Trophoblast cell (in vitro differentiated cells and primary cell): ENCODE data around the gene METTL17.
"Not testable (repeated sequence)": the region's sequence is repeated elsewhere in the genome, so short reads cannot be mapped to it uniquely, and the experiment has no call there.

Source experiments
- DNase-seq, 2 donors: peaks; one replicate each; pipeline ENCODE4 v3.0.0-alpha.2; 2016
- H2AFZ ChIP-seq: 2 replicates; pipeline ENCODE4 v1.6.1; 2013; ENCODE audit warnings: low read length, moderate library complexity, mild to moderate bottlenecking; ENCODE audit not compliant: insufficient read depth, poor library complexity
- H2AK5ac ChIP-seq: 2 replicates; pipeline ENCODE4 v1.6.1; 2013; ENCODE audit warnings: mild to moderate bottlenecking, low read length
- H2BK120ac ChIP-seq: 2 replicates; pipeline ENCODE4 v1.6.1; 2013; ENCODE audit warnings: low read length, mild to moderate bottlenecking, moderate library complexity; ENCODE audit not compliant: insufficient read depth, poor library complexity
- H2BK12ac ChIP-seq: 2 replicates; pipeline ENCODE4 v1.6.1; 2013; ENCODE audit warnings: mild to moderate bottlenecking, low read length, moderate library complexity
- H2BK5ac ChIP-seq: 2 replicates; pipeline ENCODE4 v1.6.1; 2013; ENCODE audit warnings: low read length, low read depth, moderate library complexity, mild to moderate bottlenecking; ENCODE audit not compliant: poor library complexity
- H3K14ac ChIP-seq: 2 replicates; pipeline ENCODE4 v1.6.1; 2013; ENCODE audit warnings: mild to moderate bottlenecking, low read length
- H3K18ac ChIP-seq: 2 replicates; pipeline ENCODE4 v1.6.1; 2013; ENCODE audit warnings: mild to moderate bottlenecking, low read length
- H3K23ac ChIP-seq: 2 replicates; pipeline ENCODE4 v1.6.1; 2013; ENCODE audit warnings: low read length
- H3K27ac ChIP-seq: 2 replicates; pipeline ENCODE4 v1.5.1; 2013; ENCODE audit warnings: low read depth, mild to moderate bottlenecking, inconsistent platforms, low read length, moderate library complexity
- H3K27me3 ChIP-seq: 2 replicates; pipeline ENCODE4 v1.6.1; 2013; ENCODE audit warnings: inconsistent platforms, mild to moderate bottlenecking, low read length, moderate library complexity; ENCODE audit not compliant: insufficient read depth
- H3K36me3 ChIP-seq, 2 experiments: 1 replicate in 1 of 2; 2 replicates in 1 of 2; pipeline ENCODE4 v1.6.1; 2013; ENCODE audit warnings: low read length in 2 of 2, mild to moderate bottlenecking in 2 of 2, moderate library complexity in 1 of 2; ENCODE audit not compliant: insufficient read depth in 2 of 2, control insufficient read depth in 1 of 2
- H3K4ac ChIP-seq: 2 replicates; pipeline ENCODE4 v1.6.1; 2013; ENCODE audit warnings: low read depth, mild to moderate bottlenecking, low read length, moderate library complexity
- H3K4me1 ChIP-seq, 2 experiments: 1 replicate in 1 of 2; 2 replicates in 1 of 2; pipeline ENCODE4 v1.6.1; 2013; ENCODE audit warnings: low read length in 2 of 2, mild to moderate bottlenecking in 2 of 2, moderate library complexity in 1 of 2; ENCODE audit not compliant: insufficient read depth in 2 of 2, control insufficient read depth in 1 of 2
- H3K4me2 ChIP-seq: 2 replicates; pipeline ENCODE4 v1.6.1; 2013; ENCODE audit warnings: inconsistent platforms, mild to moderate bottlenecking, low read length, moderate library complexity
- H3K4me3 ChIP-seq: 2 replicates; pipeline ENCODE4 v1.5.1; 2013; ENCODE audit warnings: mild to moderate bottlenecking, low read depth, low read length, inconsistent platforms
- H3K79me1 ChIP-seq: one replicate; pipeline ENCODE4 v1.6.1; 2013; ENCODE audit warnings: low read length
- H3K79me2 ChIP-seq: 2 replicates; pipeline ENCODE4 v1.6.1; 2013; ENCODE audit warnings: low read length, mild to moderate bottlenecking; ENCODE audit not compliant: control insufficient read depth, insufficient read depth, poor library complexity
- H3K9ac ChIP-seq: 2 replicates; pipeline ENCODE4 v1.6.1; 2013; ENCODE audit warnings: mild to moderate bottlenecking, low read length
- H3K9me3 ChIP-seq: 2 replicates; pipeline ENCODE4 v1.6.1; 2013; ENCODE audit warnings: low read depth, mild to moderate bottlenecking, control low read depth, inconsistent platforms, low read length; ENCODE audit not compliant: insufficient read depth
- H4K12ac ChIP-seq: 2 replicates; pipeline ENCODE4 v1.6.1; 2013; ENCODE audit warnings: low read depth, mild to moderate bottlenecking, low read length, moderate library complexity
- H4K8ac ChIP-seq: 2 replicates; pipeline ENCODE4 v1.6.1; 2013; ENCODE audit warnings: low read depth, mild to moderate bottlenecking, low read length, moderate library complexity
- H4K91ac ChIP-seq: one replicate; pipeline ENCODE4 v1.6.1; 2013; ENCODE audit warnings: low read depth, mild to moderate bottlenecking, low read length, moderate library complexity
- WGBS: extraction: QIAGEN DNeasy Blood & Tissue Kit; methylation state at CpG from one replicate; pipeline ENCODE4 v1.1.7; 2013; ENCODE audit warnings: missing lambda C conversion rate; ENCODE audit not compliant: insufficient read length, insufficient coverage; ENCODE audit errors: extremely low coverage; 5-methylcytosine and 5-hydroxymethylcytosine counted together

Gene METTL17

GRCh38 chr14:20985650-20986049 lies 4.1 kb upstream of the METTL17 start:
- H3K9me3 ChIP-seq, H3K14ac ChIP-seq, H4K8ac ChIP-seq, H2BK12ac ChIP-seq, H3K4ac ChIP-seq, H3K9ac ChIP-seq, H4K12ac ChIP-seq, H3K4me2 ChIP-seq, H3K27ac ChIP-seq, H3K36me3 ChIP-seq, H2AFZ ChIP-seq, H2AK5ac ChIP-seq, H3K18ac ChIP-seq, H4K91ac ChIP-seq, H2BK5ac ChIP-seq, DNase-seq, H3K27me3 ChIP-seq, H2BK120ac ChIP-seq, H3K4me3 ChIP-seq, H3K23ac ChIP-seq, H3K79me1 ChIP-seq, H3K79me2 ChIP-seq: not testable (repeated sequence)
- H3K4me1 ChIP-seq, result peaks cover 8 to 14% of the 10 kb centered on the region in 2 experiments
- no CpG with 5 or more reads among the region's 4 CpGs for WGBS

GRCh38 chr14:20986811-20987210 lies 3.0 kb upstream of the METTL17 start:
- Histone ChIP-seq H3K9ac (no peak overlapping the region), H4K91ac (no peak overlapping the region), H3K27ac (no peak overlapping the region), H3K18ac (no peak overlapping the region), H2AFZ (no peak overlapping the region), H3K4me2 (no peak overlapping the region), H3K9me3 (no peaks in the 10 kb centered on the region), H3K79me1 (peaks cover 3% of the 10 kb centered on the region), H2AK5ac (no peak overlapping the region), H4K12ac (no peak overlapping the region), H3K27me3 (no peaks in the 10 kb centered on the region), H4K8ac (no peak overlapping the region), H3K4ac (no peak overlapping the region), H3K79me2 (peaks cover 1% of the 10 kb centered on the region), H3K36me3 (no peaks in the 10 kb centered on the region), H2BK12ac (no peak overlapping the region), H2BK5ac (no peak overlapping the region), H3K4me1 (peaks cover 8 to 14% of the 10 kb centered on the region in 2 experiments), H2BK120ac (no peak overlapping the region), H3K4me3 (no peak overlapping the region), H3K23ac (no peak overlapping the region), H3K14ac (no peak overlapping the region)
- WGBS, result no CpG with 5 or more reads among the region's 2 CpGs
- DNase-seq, result peak; percentile 49 to 85

GRCh38 chr14:20988717-20989470 lies 886 bp upstream of the METTL17 start:
- Histone ChIP-seq H3K4ac (no peak overlapping the region), H3K9ac (no peak overlapping the region), H3K36me3 (peaks cover 6 to 9% of the 10 kb centered on the region in 2 experiments), H2AFZ (peak overlapping the region; percentile 11), H3K27me3 (no peaks in the 10 kb centered on the region), H2BK120ac (peak overlapping the region; percentile 30), H3K23ac (no peak overlapping the region), H4K91ac (peak overlapping the region; percentile 67), H3K4me3 (no peak overlapping the region), H3K4me1 (peaks cover 8 to 14% of the 10 kb centered on the region in 2 experiments), H3K14ac (peak overlapping the region; percentile 21), H2BK12ac (peak overlapping the region; percentile 82), H2AK5ac (peak overlapping the region; percentile 77), H3K4me2 (peak overlapping the region; percentile 16), H3K18ac (no peak overlapping the region), H3K79me2 (peaks cover 1% of the 10 kb centered on the region), H4K12ac (peak overlapping the region; percentile 68), H3K27ac (no peak overlapping the region), H3K79me1 (peaks cover 3% of the 10 kb centered on the region), H4K8ac (peak overlapping the region; percentile 37), H3K9me3 (no peaks in the 10 kb centered on the region), H2BK5ac (no peak overlapping the region)
- no CpG with 5 or more reads among the region's 15 CpGs for WGBS
- DNase-seq, result no peak

- H3K4me3 ChIP-seq, result no peak overlapping the region
- no peak overlapping the region for H2BK12ac ChIP-seq
- no peak overlapping the region for H2AFZ ChIP-seq
- H3K79me2 ChIP-seq, result peaks cover 1% of the 10 kb centered on the region
- no peak overlapping the region for H3K27ac ChIP-seq
- no peak overlapping the region for H4K12ac ChIP-seq
- H2AK5ac ChIP-seq, result no peak overlapping the region
- H3K79me1 ChIP-seq, result peaks cover 3% of the 10 kb centered on the region
- peak overlapping the region; percentile 34 for H4K91ac ChIP-seq
- no peak overlapping the region for H2BK120ac ChIP-seq
- H3K4me1 ChIP-seq, result peaks cover 8 to 14% of the 10 kb centered on the region in 2 experiments
- H3K36me3 ChIP-seq, result peaks cover 6 to 12% of the 10 kb centered on the region in 2 experiments
- no peaks in the 10 kb centered on the region for H3K27me3 ChIP-seq
- H2BK5ac ChIP-seq, result no peak overlapping the region
- H3K14ac ChIP-seq, result no peak overlapping the region
- peak overlapping the region; percentile 50 for H3K4me2 ChIP-seq
- no peak overlapping the region for H3K23ac ChIP-seq
- WGBS, result no CpG with 5 or more reads among the region's 11 CpGs
- no peak overlapping the region for H3K4ac ChIP-seq
- no peaks in the 10 kb centered on the region for H3K9me3 ChIP-seq
- no peak for DNase-seq
- H3K9ac ChIP-seq, result no peak overlapping the region
- no peak overlapping the region for H3K18ac ChIP-seq
- no peak overlapping the region for H4K8ac ChIP-seq
Measured at GRCh38 chr14:20989471-20989786, 351 bp upstream of the METTL17 start.
